OCI-LY3 (cell line): ENCODE measurements around the gene CALHM5.

Experiments
- H2AFZ ChIP-seq: fragments of 200-600, 300-600 bp; shearing (Covaris generic); 2 replicates; pipeline ENCODE4 v1.6.0; 2014; ENCODE audit warnings: antibody characterized with exemption, low read depth, low read length
- H3K27ac ChIP-seq: fragments of 200-600, 300-600 bp; sonication (generic); 2 replicates; pipeline ENCODE4 v1.5.1; 2014; ENCODE audit warnings: mild to moderate bottlenecking, low read length, moderate library complexity, mixed read lengths
- H3K27me3 ChIP-seq: fragments of 200-600, 300-600 bp; sonication (generic); 2 replicates; pipeline ENCODE4 v1.6.1; 2014; ENCODE audit warnings: low read depth, low read length, mixed read lengths
- H3K36me3 ChIP-seq: fragments of 200-600, 300-600 bp; sonication (generic); replicated peaks from 2 replicates; pipeline ENCODE3; 2014; ENCODE audit warnings: low read depth, low read length, mixed read lengths
- H3K4me1 ChIP-seq: fragments of 300-600, 200-600 bp; sonication (generic); 2 replicates; pipeline ENCODE4 v1.6.1; 2014; ENCODE audit warnings: low read length, mixed read lengths
- H3K4me2 ChIP-seq: fragments of 200-600, 300-600 bp; sonication (generic); 2 replicates; pipeline ENCODE4 v1.6.1; 2014; ENCODE audit warnings: low read length, mixed read lengths
- H3K4me3 ChIP-seq: fragments of 300-600, 200-600 bp; sonication (generic); 2 replicates; pipeline ENCODE4 v1.5.1; 2014; ENCODE audit warnings: antibody characterized with exemption, mild to moderate bottlenecking, low read length, moderate library complexity
- H3K79me2 ChIP-seq: fragments of 300-600, 200-600 bp; shearing (Covaris generic); 2 replicates; pipeline ENCODE4 v1.6.1; 2014; ENCODE audit warnings: mild to moderate bottlenecking, low read length, mixed read lengths
- H3K9ac ChIP-seq: fragments of 300-600, 200-600 bp; shearing (Covaris generic); 2 replicates; pipeline ENCODE4 v1.6.0; 2014; ENCODE audit warnings: mild to moderate bottlenecking, low read length, moderate library complexity
- H3K9me3 ChIP-seq: fragments of 200-600, 300-600 bp; shearing (Covaris generic); 2 replicates; pipeline ENCODE4 v1.6.1; 2014; ENCODE audit warnings: low read length, mixed read lengths; ENCODE audit not compliant: insufficient read depth
- H4K20me1 ChIP-seq: fragments of 200-600, 300-600 bp; sonication (generic); 2 replicates; pipeline ENCODE4 v1.6.1; 2016; ENCODE audit warnings: low read length, mixed read lengths; ENCODE audit not compliant: insufficient read depth
- EZH2phosphoT487 ChIP-seq: fragments of 200-600 bp; shearing (Covaris generic); IDR thresholded peaks from 2 replicates; pipeline ENCODE4 v1.6.1; 2018; ENCODE audit warnings: antibody characterized with exemption, mixed run types, low read depth
- TF ChIP-seq, protein P1 (sequence below): fragments of 200-600, 300-600 bp; sonication (generic); IDR thresholded peaks from 2 replicates; pipeline ENCODE4 v1.5.1; 2014; ENCODE audit warnings: antibody characterized with exemption, low read length, low read depth

Gene CALHM5

DNA sequence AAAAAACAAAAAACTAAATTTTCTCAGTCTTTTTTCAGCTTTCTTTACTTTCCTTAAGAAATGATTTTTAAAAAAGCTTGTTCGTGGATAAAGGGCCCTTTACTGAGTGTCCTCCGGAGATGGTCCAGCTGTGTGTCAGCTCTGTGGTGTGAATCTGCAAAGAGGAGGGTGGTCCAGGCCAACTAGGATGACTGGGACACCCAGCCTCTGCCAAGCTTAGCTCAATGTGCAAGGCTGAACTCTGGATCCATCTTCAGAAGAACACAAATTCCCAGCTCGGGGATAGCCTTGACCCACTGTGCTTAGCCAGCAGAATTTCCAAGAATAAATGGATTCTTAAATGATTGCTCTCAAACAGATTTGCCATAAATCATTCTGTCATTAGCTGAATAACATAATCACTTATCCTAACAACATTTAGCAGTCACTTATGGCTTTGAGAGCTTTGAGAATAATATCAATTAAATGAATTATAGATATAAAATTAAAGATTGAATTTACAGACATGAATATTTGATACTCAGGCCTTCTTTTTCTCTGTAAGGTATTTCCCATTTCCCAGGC is 14.2 kb upstream of the CALHM5 start:
- no peak overlapping the region for H2AFZ ChIP-seq
- no peak for TF ChIP-seq EZH2phosphoT487
- TF ChIP-seq, protein P1, sequence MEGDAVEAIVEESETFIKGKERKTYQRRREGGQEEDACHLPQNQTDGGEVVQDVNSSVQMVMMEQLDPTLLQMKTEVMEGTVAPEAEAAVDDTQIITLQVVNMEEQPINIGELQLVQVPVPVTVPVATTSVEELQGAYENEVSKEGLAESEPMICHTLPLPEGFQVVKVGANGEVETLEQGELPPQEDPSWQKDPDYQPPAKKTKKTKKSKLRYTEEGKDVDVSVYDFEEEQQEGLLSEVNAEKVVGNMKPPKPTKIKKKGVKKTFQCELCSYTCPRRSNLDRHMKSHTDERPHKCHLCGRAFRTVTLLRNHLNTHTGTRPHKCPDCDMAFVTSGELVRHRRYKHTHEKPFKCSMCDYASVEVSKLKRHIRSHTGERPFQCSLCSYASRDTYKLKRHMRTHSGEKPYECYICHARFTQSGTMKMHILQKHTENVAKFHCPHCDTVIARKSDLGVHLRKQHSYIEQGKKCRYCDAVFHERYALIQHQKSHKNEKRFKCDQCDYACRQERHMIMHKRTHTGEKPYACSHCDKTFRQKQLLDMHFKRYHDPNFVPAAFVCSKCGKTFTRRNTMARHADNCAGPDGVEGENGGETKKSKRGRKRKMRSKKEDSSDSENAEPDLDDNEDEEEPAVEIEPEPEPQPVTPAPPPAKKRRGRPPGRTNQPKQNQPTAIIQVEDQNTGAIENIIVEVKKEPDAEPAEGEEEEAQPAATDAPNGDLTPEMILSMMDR, result no peak

DNA sequence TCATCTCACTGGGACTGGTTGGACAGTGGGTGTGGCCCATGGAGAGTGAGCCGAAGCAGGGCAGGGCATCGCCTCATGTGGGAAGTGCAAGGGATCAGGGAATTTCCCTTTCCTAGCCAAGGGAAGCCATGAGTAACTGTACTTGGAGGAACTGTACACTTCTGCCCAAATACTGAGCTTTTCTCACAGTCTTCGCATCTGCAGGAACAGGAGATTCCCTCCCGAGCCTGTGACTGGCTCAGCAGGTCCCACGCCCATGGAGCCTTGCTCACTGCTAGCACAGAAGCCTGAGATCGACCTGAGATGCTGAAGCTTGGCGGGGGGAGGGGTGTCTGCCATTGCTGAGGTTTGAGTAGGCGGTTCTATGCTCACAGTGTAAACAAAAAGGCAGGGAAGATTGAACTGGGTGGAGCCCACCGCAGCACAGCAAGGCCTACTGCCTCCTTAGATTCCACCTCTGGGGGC is 10.4 kb upstream of the CALHM5 start:
- TF ChIP-seq EZH2phosphoT487, result no peak
- TF ChIP-seq, protein P1, result no peak
- H3K27ac ChIP-seq, result no peak overlapping the region
- H3K27me3 ChIP-seq, result no peaks in the 10 kb centered on the region
- no peaks in the 10 kb centered on the region for H3K4me1 ChIP-seq
- no peak overlapping the region for H3K9ac ChIP-seq
- no peak overlapping the region for H2AFZ ChIP-seq
- H3K79me2 ChIP-seq, result no peaks in the 10 kb centered on the region
- no peaks in the 10 kb centered on the region for H3K9me3 ChIP-seq
- H3K4me2 ChIP-seq, result no peak overlapping the region
- no peaks in the 10 kb centered on the region for H4K20me1 ChIP-seq
- H3K36me3 ChIP-seq, result no peaks in the 10 kb centered on the region
- H3K4me3 ChIP-seq, result no peak overlapping the region

More for the DNA sequence above, 14.2 kb upstream of the CALHM5 start:
- H3K27me3 ChIP-seq, result no peaks in the 10 kb centered on the region
- no peaks in the 10 kb centered on the region for H3K36me3 ChIP-seq
- H3K9ac ChIP-seq, result no peak overlapping the region
- H3K9me3 ChIP-seq, result no peaks in the 10 kb centered on the region
- no peak overlapping the region for H3K4me3 ChIP-seq
- H3K27ac ChIP-seq, result no peak overlapping the region
- no peaks in the 10 kb centered on the region for H3K4me1 ChIP-seq
- H4K20me1 ChIP-seq, result no peaks in the 10 kb centered on the region
- no peaks in the 10 kb centered on the region for H3K79me2 ChIP-seq
- no peak overlapping the region for H3K4me2 ChIP-seq

DNA sequence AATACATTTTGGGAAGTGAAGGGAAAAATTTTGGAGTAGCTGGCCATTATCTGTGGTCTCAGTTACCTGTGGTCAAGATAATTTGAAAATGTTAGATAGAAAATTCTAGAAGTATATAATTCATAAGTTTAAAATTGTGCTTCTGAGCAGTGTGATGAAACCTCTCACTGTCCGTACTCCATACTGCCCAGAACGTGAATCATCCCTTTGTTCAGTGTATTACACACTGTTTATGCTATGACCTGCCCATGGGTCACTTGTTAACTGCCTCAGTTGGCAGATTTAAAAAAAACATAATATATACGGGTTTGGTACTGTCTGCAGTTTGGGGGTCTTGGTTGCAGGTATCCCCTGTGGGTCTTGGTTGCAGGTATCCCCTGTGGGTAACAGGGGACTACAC is 4.1 kb upstream of the CALHM5 start:
- Histone ChIP-seq H3K36me3 (no peaks in the 10 kb centered on the region), H4K20me1 (no peaks in the 10 kb centered on the region), H3K9ac (no peak overlapping the region), H3K27ac (no peak overlapping the region), H3K4me1 (peaks cover 12% of the 10 kb centered on the region), H3K79me2 (no peaks in the 10 kb centered on the region), H3K27me3 (no peaks in the 10 kb centered on the region), H3K9me3 (no peaks in the 10 kb centered on the region), H3K4me3 (no peak overlapping the region), H2AFZ (no peak overlapping the region), H3K4me2 (no peak overlapping the region)
- no peak for TF ChIP-seq EZH2phosphoT487
- TF ChIP-seq, protein P1, result no peak

DNA sequence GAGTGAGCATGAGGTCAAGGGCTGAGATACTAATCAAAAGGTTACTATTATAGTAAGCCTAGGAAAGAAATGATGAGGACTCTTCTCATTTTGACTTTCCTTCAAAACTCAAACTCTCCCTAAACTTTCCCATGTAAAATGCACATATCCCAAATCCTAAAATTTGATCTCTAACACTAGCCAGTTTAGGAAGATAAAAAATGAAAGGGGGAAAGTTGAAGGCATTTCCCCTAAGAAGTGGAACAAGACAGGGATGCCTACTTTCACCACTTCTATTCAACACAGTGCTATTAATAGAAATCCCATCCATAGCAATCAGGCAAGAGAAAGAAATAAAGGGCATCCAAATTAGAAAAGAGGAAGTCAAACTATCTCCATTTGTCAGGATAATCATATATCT is 2.9 kb upstream of the CALHM5 start:
- no peak overlapping the region for H3K27ac ChIP-seq
- H2AFZ ChIP-seq, result no peak overlapping the region
- no peaks in the 10 kb centered on the region for H4K20me1 ChIP-seq
- H3K36me3 ChIP-seq, result no peaks in the 10 kb centered on the region
- no peaks in the 10 kb centered on the region for H3K79me2 ChIP-seq
- H3K4me3 ChIP-seq, result no peak overlapping the region
- no peaks in the 10 kb centered on the region for H3K27me3 ChIP-seq
- no peak overlapping the region for H3K4me2 ChIP-seq
- H3K9me3 ChIP-seq, result no peaks in the 10 kb centered on the region
- H3K9ac ChIP-seq, result no peak overlapping the region
- H3K4me1 ChIP-seq, result peaks cover 15% of the 10 kb centered on the region
- no peak for TF ChIP-seq EZH2phosphoT487
- TF ChIP-seq, protein P1, result no peak
